Spinal cord (tissue), 10 donors: ENCODE results near the gene CACNG3. TPM values are rescaled to one million over a fixed set of nuclear protein-coding genes. Genes with fewer than 3 reads are reported as not detected.

Experiments
- DNase-seq, 6 donors: peaks; one replicate each; pipeline versions ENCODE4 v3.0.0 to v3.0.0-alpha.2; 2013 to 2015; ENCODE audit warnings: low spot score in 6 of 6, low read depth in 4 of 6
- H3K27ac ChIP-seq: one replicate; pipeline ENCODE4 v1.5.1; 2013; ENCODE audit warnings: low read depth, low read length, control low read depth
- H3K27me3 ChIP-seq: one replicate; pipeline ENCODE4 v1.6.1; 2013; ENCODE audit warnings: low read length; ENCODE audit not compliant: control insufficient read depth, insufficient read depth
- H3K36me3 ChIP-seq: one replicate; pipeline ENCODE4 v1.6.1; 2013; ENCODE audit warnings: low read length; ENCODE audit not compliant: control insufficient read depth, insufficient read depth
- H3K4me1 ChIP-seq: one replicate; pipeline ENCODE4 v1.6.1; 2013; ENCODE audit warnings: low read length; ENCODE audit not compliant: control insufficient read depth, insufficient read depth
- H3K4me3 ChIP-seq: one replicate; pipeline ENCODE4 v1.5.1; 2013; ENCODE audit warnings: low read depth, low read length, control low read depth
- H3K9me3 ChIP-seq: one replicate; pipeline ENCODE4 v1.6.1; 2013; ENCODE audit warnings: low read length; ENCODE audit not compliant: control insufficient read depth, insufficient read depth
- WGBS: methylation state at CpG from one replicate; pipeline ENCODE4 v1.1.5; 2013; ENCODE audit warnings: missing lambda C conversion rate; ENCODE audit not compliant: insufficient coverage; 5-methylcytosine and 5-hydroxymethylcytosine counted together
- long read RNA-seq, 4 donors: transcript quantifications; one replicate each; lab custom pipeline, GENCODE V29; 2026
- polyA plus RNA-seq, 2 donors: library from polyadenylated mRNA; unstranded; fragments of 120-200 nt; gene quantifications; one replicate each; pipeline ENCODE4 v1.2.1, GENCODE V29; 2013; ENCODE audit not compliant: insufficient read length in 2 of 2
- total RNA-seq, 2 donors: library from RNA; depleted of rRNA in 1 of 2; stranded (reverse); fragments of 120-200 nt in 1 of 2; fragments of >200 nt in 1 of 2; gene quantifications; one replicate each; pipeline versions ENCODE4 v1.2.3 to v1.2.4, GENCODE V29; 2013 to 2014
- donor health status: healthy.

Gene CACNG3
- 1 to 10 TPM; 1.9 to 3.8 TPM for total RNA-seq
- polyA plus RNA-seq, result 10 to 100 TPM; 18.3 to 21.1 TPM
- long read RNA-seq, donor 1, transcript CACNG3-201 (4 exons, 3,088 nt), result major isoform, 13 of 13 reads
- long read RNA-seq, donor 1, partial matches to known transcripts, result 0 of 13 reads
- long read RNA-seq, donor 1, other reads (novel, unspliced or antisense), result 0 of 13 reads
- long read RNA-seq, donor 2, partial matches to known transcripts, result 0 of 2 reads
- long read RNA-seq, donor 2, other reads (novel, unspliced or antisense), result 0 of 2 reads
- long read RNA-seq, donor 3, transcript CACNG3-201 (4 exons, 3,088 nt), result major isoform, 5 of 5 reads
- long read RNA-seq, donor 3, partial matches to known transcripts, result 0 of 5 reads
- long read RNA-seq, donor 3, other reads (novel, unspliced or antisense), result 0 of 5 reads
- long read RNA-seq, donor 4, result 0 reads

DNA sequence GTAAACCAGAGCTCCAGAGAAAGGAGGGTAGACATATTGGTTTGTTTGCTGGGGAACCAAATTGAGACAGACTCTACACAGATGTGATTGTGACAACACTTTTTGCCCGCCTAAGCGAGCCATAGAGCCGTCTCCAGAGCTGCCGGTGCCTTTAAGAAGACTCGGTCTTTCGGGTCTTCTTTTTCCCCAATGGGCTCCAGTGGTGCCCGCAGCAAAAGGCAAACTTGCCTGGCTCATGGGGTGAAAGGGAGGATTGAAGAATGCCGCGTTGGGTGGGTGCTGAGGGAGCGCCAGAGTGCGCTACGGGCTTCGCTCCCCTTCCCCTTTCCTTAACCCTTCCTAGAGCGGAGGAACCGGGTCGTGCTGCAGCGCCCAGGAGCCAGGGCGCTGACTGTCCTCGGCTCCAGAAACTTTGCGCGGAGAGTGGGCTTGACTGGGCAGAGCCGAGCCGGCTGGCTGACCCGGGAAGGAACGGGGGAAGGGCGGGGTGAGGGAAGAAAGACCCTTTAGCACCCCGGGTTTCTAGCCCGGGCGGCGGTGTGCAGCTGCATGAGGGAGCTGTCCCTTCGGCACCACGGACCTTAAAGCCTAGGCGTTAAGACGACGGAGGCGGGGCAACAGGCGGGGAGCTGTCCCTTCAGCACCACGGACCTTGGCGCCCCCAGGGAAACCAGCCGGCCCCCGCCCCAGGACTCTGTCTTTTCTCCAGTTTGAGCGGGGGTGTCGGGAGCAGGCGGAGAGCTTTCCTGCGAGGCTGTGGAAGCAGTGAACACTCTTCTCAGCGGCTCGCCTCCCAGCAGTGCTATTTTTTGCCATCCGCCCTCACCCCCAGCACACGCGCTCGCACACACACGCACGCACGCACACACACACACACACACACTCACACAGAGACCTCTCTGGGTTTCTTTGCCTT, at the start of gene CACNG3:
Gene CACNG3, plus strand, starts transcription at position 880 of the 916 bp plus-strand sequence. CDS start 420 bp downstream, outside the sequence.
- no peaks in the 10 kb centered on the region for H3K9me3 ChIP-seq
- peaks cover 5% of the 10 kb centered on the region for H3K27me3 ChIP-seq
- no peak within 1 kb of the TSS for H3K27ac ChIP-seq
- H3K36me3 ChIP-seq, result no peaks in the 10 kb centered on the region
- peaks cover 14% of the 10 kb centered on the region for H3K4me1 ChIP-seq
- H3K4me3 ChIP-seq, result peak within 1 kb of the TSS; percentile 40
- WGBS, result 1% methylated on average over 48 of the region's 54 CpGs
- DNase-seq, result peak in 5 of 6 donors; percentile 38 to 89 (median 66)

DNA sequence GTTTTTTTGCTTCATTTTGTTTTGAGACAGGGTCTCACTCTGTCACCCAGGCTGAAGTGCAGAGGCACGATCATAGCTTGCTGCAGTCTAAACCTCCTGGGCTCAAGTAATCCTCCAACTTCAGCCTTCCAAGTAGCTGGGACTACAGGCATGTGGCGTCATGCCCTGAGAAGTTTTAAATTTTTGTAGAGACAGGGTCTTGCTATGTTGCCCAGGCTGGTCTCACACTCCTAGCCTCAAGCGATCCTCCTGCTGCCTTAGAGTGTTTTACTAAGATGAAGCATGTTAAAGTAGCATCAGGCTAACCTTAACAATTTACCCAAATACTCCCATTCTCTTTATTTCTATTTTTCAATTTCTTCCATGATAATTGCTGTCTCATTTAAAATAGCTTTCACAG, 49.2 kb upstream of the CACNG3 start:
- Histone ChIP-seq H3K27me3 (no peaks in the 10 kb centered on the region), H3K27ac (no peak overlapping the region), H3K4me1 (peaks cover 16% of the 10 kb centered on the region), H3K9me3 (no peaks in the 10 kb centered on the region), H3K36me3 (no peaks in the 10 kb centered on the region), H3K4me3 (no peak overlapping the region)
- no peak for DNase-seq
- 90% methylated on average over 3 of the region's 3 CpGs for WGBS

DNA sequence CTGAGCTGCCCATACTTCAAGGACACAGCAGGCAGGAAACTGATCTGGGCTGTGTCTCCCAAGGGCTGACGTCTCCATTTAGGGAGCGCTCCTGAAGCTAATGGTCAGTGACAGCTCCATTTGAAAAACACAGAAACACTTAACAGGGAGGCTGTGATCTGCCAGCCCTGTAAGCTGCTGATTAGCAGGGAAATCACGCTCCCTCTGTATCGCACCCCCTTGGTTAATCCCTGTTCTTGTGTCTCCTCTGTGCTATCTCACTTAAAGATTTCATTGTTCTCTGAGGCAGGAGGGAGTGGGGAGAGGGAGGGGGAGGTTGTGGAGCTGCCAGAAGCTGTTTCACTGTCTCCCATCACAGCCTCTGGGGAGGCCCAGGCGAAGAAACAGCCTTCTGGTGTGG, 47.4 kb upstream of the CACNG3 start:
- Histone ChIP-seq H3K36me3 (no peaks in the 10 kb centered on the region), H3K9me3 (no peaks in the 10 kb centered on the region), H3K4me1 (peaks cover 16% of the 10 kb centered on the region), H3K27me3 (no peaks in the 10 kb centered on the region), H3K4me3 (no peak overlapping the region), H3K27ac (peak overlapping the region; percentile 25)
- peak in 5 of 6 donors; percentile 30 to 93 (median 49) for DNase-seq
- 31% methylated on average over 3 of the region's 5 CpGs for WGBS

- no CpG with 5 or more reads among the region's 3 CpGs for WGBS
These were observed 41.1 kb upstream of the CACNG3 start for GRCh38 chr16:24214992-24215391.

DNA sequence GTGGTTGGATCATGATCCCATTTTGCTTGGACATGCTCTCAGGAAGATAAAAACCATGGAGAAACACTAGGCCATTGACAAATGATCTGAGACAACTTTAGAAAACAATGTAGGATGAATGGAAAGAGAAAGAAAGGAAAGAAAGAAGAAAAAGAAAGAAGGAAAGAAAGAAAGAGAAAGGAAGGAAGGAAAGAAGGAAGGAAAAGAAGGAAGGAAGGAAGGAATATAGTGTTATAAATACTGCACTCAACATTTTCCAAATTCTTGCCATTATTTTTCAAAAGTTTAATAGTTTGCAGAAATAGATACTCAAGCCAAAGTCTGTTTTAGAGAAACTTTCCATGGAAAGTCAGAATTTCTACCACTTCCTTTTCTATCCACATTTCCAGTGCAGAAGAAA, 39.2 kb upstream of the CACNG3 start:
- H3K4me1 ChIP-seq, result no peaks in the 10 kb centered on the region
- H3K27ac ChIP-seq, result no peak overlapping the region
- H3K9me3 ChIP-seq, result no peaks in the 10 kb centered on the region
- H3K36me3 ChIP-seq, result peaks cover 2% of the 10 kb centered on the region
- H3K27me3 ChIP-seq, result no peaks in the 10 kb centered on the region
- no peak for DNase-seq
- no peak overlapping the region for H3K4me3 ChIP-seq

More at GRCh38 chr16:24214992-24215391, 41.1 kb upstream of the CACNG3 start:
- Histone ChIP-seq H3K9me3 (no peaks in the 10 kb centered on the region), H3K4me3 (no peak overlapping the region), H3K4me1 (no peaks in the 10 kb centered on the region), H3K27me3 (no peaks in the 10 kb centered on the region), H3K36me3 (peaks cover 2% of the 10 kb centered on the region), H3K27ac (no peak overlapping the region)
- peak in 1 of 6 donors; percentile 71 for DNase-seq

- no peak overlapping the region for H3K4me3 ChIP-seq
- no peak overlapping the region for H3K27ac ChIP-seq
- DNase-seq, result no peak
- H3K36me3 ChIP-seq, result peaks cover 2% of the 10 kb centered on the region
- H3K27me3 ChIP-seq, result no peaks in the 10 kb centered on the region
- no peaks in the 10 kb centered on the region for H3K9me3 ChIP-seq
- H3K4me1 ChIP-seq, result no peaks in the 10 kb centered on the region
- WGBS, result 77% methylated on average over 2 of the region's 3 CpGs
These were observed 38.7 kb upstream of the CACNG3 start for GRCh38 chr16:24217461-24217860.

DNA sequence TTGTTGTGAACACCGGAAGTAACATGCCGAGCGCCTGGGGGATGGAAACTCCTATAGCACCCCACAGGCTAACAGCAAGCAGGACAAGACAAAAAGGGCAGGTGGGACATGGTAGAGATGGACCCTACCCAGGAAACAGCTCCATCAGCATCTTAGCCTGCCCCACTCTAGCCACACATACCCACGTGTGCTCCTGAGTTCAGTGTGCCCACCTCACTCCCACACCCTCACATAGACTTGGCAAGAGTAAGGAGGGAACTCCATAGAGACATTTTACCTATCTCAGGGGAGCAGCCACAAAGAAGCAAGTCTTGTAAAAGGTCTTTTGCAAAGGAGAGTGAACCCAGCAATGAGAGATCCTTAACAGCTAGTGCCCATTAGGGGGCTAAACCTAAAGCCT, 37.8 kb upstream of the CACNG3 start:
- Histone ChIP-seq H3K27ac (no peak overlapping the region), H3K27me3 (no peaks in the 10 kb centered on the region), H3K36me3 (peaks cover 2% of the 10 kb centered on the region), H3K4me1 (no peaks in the 10 kb centered on the region), H3K4me3 (no peak overlapping the region), H3K9me3 (no peaks in the 10 kb centered on the region)
- no CpG with 5 or more reads among the region's 4 CpGs for WGBS
- DNase-seq, result no peak

- H3K27me3 ChIP-seq, result no peaks in the 10 kb centered on the region
- DNase-seq, result no peak
- no peak overlapping the region for H3K27ac ChIP-seq
- H3K4me1 ChIP-seq, result no peaks in the 10 kb centered on the region
- H3K4me3 ChIP-seq, result no peak overlapping the region
- no peaks in the 10 kb centered on the region for H3K9me3 ChIP-seq
- WGBS, result 83% methylated on average over 1 of the region's 2 CpGs
- H3K36me3 ChIP-seq, result no peaks in the 10 kb centered on the region
These were observed 34.9 kb upstream of the CACNG3 start for GRCh38 chr16:24221219-24221618.

GRCh38 chr16:24228514-24228913, 27.6 kb upstream of the CACNG3 start:
- DNase-seq, result peak in 1 of 6 donors; percentile 41
- H3K4me3 ChIP-seq, result no peak overlapping the region
- no peaks in the 10 kb centered on the region for H3K4me1 ChIP-seq
- H3K27me3 ChIP-seq, result no peaks in the 10 kb centered on the region
- H3K27ac ChIP-seq, result no peak overlapping the region
- 75% methylated on average over 3 of the region's 7 CpGs for WGBS
- H3K36me3 ChIP-seq, result no peaks in the 10 kb centered on the region
- no peaks in the 10 kb centered on the region for H3K9me3 ChIP-seq
